SKM-1 treated with dmso at 0.1 percent for 144 hours (cell line): Measurements from ENCODE around the gene ACOXL.

Experiments used
- DNase-seq: peaks from one replicate; lab custom pipeline; 2025; ENCODE audit not compliant: unreplicated experiment; lab: John Stamatoyannopoulos, UW

Gene ACOXL

GRCh38 chr2:111148225-111148873 is 416.0 kb downstream of the ACOXL start:
- no peak for DNase-seq

- DNase-seq, result no peak
Measured at GRCh38 chr2:111148925-111149324, 416.6 kb downstream of the ACOXL start.

DNA sequence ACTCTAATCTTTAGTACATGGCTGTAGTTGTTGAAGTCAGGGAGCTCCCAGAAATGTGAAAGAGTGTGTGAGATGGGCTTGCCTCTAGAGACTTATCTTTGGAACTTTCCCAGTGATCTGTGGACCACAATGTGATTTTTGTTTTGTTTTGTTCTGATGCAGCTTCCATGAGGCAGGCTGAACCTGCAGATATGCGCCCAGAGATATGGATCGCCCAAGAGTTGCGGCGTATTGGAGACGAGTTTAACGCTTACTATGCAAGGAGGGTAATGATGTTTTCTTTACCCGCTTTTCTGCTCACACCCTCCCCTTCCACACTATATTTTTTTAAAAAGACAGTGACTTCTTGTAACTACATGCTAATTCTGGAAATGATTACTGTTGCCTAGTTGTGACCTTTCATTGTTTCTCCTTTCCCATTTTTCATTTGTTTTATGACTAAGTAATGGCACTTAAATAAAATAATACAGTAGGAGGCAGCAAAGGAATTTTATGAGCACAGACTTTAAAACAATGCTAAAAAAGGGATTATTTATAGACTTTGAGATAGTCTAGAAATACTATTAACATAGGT is 417.6 kb downstream of the ACOXL start:
- no peak for DNase-seq

- no peak for DNase-seq
Measured at GRCh38 chr2:111154758-111155157, 422.4 kb downstream of the ACOXL start.

GRCh38 chr2:111155610-111156009 is 423.2 kb downstream of the ACOXL start:
- no peak for DNase-seq

DNA sequence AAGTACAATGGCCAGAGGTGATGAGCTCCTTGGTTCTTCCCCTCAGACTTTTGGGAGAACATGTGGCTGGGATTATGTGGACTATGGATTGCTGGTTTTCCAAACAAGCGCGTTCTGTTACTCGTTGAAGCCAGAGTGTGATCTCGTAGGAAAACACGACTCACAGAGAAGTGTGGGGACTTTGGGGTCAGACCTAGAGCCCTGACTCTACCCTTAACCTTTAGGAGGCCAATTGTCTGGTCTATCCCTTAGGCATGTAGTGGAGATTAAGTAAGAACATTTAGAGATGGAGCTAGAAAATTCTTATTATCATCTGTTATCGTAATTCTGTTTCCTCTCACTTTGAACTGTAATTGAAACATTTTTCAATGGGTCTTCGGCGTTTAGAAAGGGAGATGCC is 424.2 kb downstream of the ACOXL start:
- no peak for DNase-seq

- DNase-seq, result no peak
Measured at GRCh38 chr2:111157071-111157661, 424.8 kb downstream of the ACOXL start.

- no peak for DNase-seq
Measured at GRCh38 chr2:111157798-111158197, 425.4 kb downstream of the ACOXL start.

DNA sequence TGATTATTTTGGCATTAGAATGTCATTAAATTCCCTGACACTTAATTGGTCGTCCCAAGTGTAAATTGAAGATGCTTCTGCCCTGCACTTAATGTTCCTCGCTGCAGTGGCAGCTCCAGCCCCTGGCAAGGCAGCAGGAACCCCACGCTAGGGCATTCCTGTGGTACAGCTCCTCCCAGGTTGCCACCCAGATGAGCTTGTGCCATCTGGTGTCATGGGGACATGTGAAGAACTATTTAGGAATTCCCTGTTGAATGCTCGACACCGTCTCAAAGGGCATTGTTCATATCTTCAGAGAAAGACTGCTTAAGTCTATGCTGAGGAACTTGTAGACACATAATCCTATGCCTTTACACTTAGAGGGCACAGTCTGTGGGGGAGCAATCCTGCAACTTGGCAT is 427.3 kb downstream of the ACOXL start:
- DNase-seq, result no peak

GRCh38 chr2:111160758-111161157 is 428.4 kb downstream of the ACOXL start:
- no peak for DNase-seq

GRCh38 chr2:111161971-111162370 is 429.6 kb downstream of the ACOXL start:
- no peak for DNase-seq

GRCh38 chr2:111162718-111163331 is 430.5 kb downstream of the ACOXL start:
- DNase-seq, result no peak

DNA sequence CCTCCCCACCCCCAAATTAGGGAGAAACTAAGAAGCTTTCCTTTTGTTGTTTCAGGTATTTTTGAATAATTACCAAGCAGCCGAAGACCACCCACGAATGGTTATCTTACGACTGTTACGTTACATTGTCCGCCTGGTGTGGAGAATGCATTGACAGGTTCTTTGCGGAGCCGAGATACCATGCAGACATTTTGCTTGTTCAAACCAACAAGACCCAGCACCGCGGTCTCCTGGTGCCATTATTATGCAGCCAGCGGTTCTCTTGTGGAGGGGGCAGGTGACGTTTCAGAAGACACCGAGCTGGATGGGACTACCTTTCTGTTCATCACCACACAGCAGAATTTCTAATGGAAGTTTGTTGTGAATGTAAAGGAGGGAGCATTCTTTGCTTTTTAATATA is 431.7 kb downstream of the ACOXL start:
- DNase-seq, result no peak

GRCh38 chr2:111165084-111165483 is 432.7 kb downstream of the ACOXL start:
- no peak for DNase-seq

GRCh38 chr2:111166115-111166514 is 433.7 kb downstream of the ACOXL start:
- DNase-seq, result no peak

- no peak for DNase-seq
Measured at GRCh38 chr2:111167076-111167862, 434.9 kb downstream of the ACOXL start.

GRCh38 chr2:111167863-111168162 is 435.4 kb downstream of the ACOXL start:
- no peak for DNase-seq
